Stimulated activated CD8-positive, alpha-beta memory T cell treated with anti-CD3 and anti-CD28 coated beads, Interleukin-15, amount 100 ng/mL, for 24 hours (primary cell): ENCODE data around the gene BHLHE41.

Experiments
- DNase-seq: peaks from one replicate; pipeline ENCODE4 v3.0.0-alpha.2; 2020; ENCODE audit warnings: low read depth

BHLHE41 gene

GRCh38 chr12:26077915-26078702 is 46.7 kb downstream of the BHLHE41 start:
- DNase-seq = no peak
